ENCODE results near the gene ATXN7L1.

Gene ATXN7L1

GRCh38 chr7:105691680-105692564, 184.5 kb downstream of the ATXN7L1 start (continued):
- TF ChIP-seq ELK4 (IDR thresholded peaks at IDR 0.05; ENCODE audit: borderline replicate concordance, low read depth, low read length) (no peak), PRDM10 (tag by site-specific recombination; IDR thresholded peaks at IDR 0.05) (peak; percentile 55), ZNF670 (tag by site-specific recombination; IDR thresholded peaks at IDR 0.05; ENCODE audit: low read depth) (no peak), ZNF146 (tag by site-specific recombination; IDR thresholded peaks at IDR 0.05) (no peak), ZNF121 (tag by site-specific recombination; IDR thresholded peaks at IDR 0.05) (peak; percentile 64; the same call in 1 of the 2 replicates), ZNF518A (tag by site-specific recombination; conservative IDR thresholded peaks at IDR 0.05; ENCODE audit: low read depth) (no peak), ZSCAN16 (tag by site-specific recombination; IDR thresholded peaks at IDR 0.05) (peak; percentile 18; the same call in 1 of the 2 replicates), ZNF354C (tag by site-specific recombination; IDR thresholded peaks at IDR 0.05; ENCODE audit: borderline replicate concordance, low read depth) (no peak), PRDM1 (tag by site-specific recombination; IDR thresholded peaks at IDR 0.05) (no peak), BCL6B (tag by site-specific recombination; IDR thresholded peaks at IDR 0.05) (no peak; the same call in 1 of the 2 replicates), PRDM2 (tag by site-specific recombination; IDR thresholded peaks at IDR 0.05; ENCODE audit: borderline replicate concordance) (no peak), ZNF133 (tag by site-specific recombination; IDR thresholded peaks at IDR 0.05) (no peak), INSM2 (tag by site-specific recombination; IDR thresholded peaks at IDR 0.05) (peak; percentile 77), RBAK (tag by site-specific recombination; IDR thresholded peaks at IDR 0.05) (no peak), ZNF248 (tag by site-specific recombination; IDR thresholded peaks at IDR 0.05) (no peak)

Data from HEK293 (cell line).